IPS-11a (cell line): ENCODE measurements around the gene MFSD1.

Experiments used
- H3K4me3 ChIP-seq: one replicate; pipeline ENCODE4 v1.5.1; 2013; ENCODE audit warnings: low read depth, low read length, control low read depth

Gene MFSD1

GRCh38 chr3:158801696-158802408, at the start of gene MFSD1:
TSS of gene MFSD1 (plus strand) at chr3:158802054. CDS start at chr3:158802153, 99 bp downstream.
- peak within 1 kb of the TSS; percentile 84 for H3K4me3 ChIP-seq

GRCh38 chr3:158753854-158754253, 48.0 kb upstream of the MFSD1 start:
- H3K4me3 ChIP-seq: no peak overlapping the region

- no peak overlapping the region for H3K4me3 ChIP-seq
Observed at GRCh38 chr3:158755421-158755820, 46.4 kb upstream of the MFSD1 start.

- H3K4me3 ChIP-seq: no peak overlapping the region
Observed at GRCh38 chr3:158761350-158761749, 40.5 kb upstream of the MFSD1 start.

- H3K4me3 ChIP-seq: no peak overlapping the region
Observed at GRCh38 chr3:158762701-158763100, 39.2 kb upstream of the MFSD1 start.

GRCh38 chr3:158763421-158763820, 38.4 kb upstream of the MFSD1 start:
- no peak overlapping the region for H3K4me3 ChIP-seq

- no peak overlapping the region for H3K4me3 ChIP-seq
Observed at GRCh38 chr3:158765518-158766205, 36.2 kb upstream of the MFSD1 start.

GRCh38 chr3:158766364-158766763, 35.5 kb upstream of the MFSD1 start:
- no peak overlapping the region for H3K4me3 ChIP-seq

GRCh38 chr3:158768361-158768787, 33.5 kb upstream of the MFSD1 start:
- no peak overlapping the region for H3K4me3 ChIP-seq

GRCh38 chr3:158768881-158769543, 32.8 kb upstream of the MFSD1 start:
- H3K4me3 ChIP-seq: no peak overlapping the region

GRCh38 chr3:158769549-158769948, 32.3 kb upstream of the MFSD1 start:
- no peak overlapping the region for H3K4me3 ChIP-seq

GRCh38 chr3:158769952-158770740, 31.7 kb upstream of the MFSD1 start:
- H3K4me3 ChIP-seq: no peak overlapping the region

GRCh38 chr3:158770741-158771350, 31.0 kb upstream of the MFSD1 start:
- no peak overlapping the region for H3K4me3 ChIP-seq

GRCh38 chr3:158771577-158771976, 30.3 kb upstream of the MFSD1 start:
- no peak overlapping the region for H3K4me3 ChIP-seq

GRCh38 chr3:158771982-158772381, 29.9 kb upstream of the MFSD1 start:
- H3K4me3 ChIP-seq: no peak overlapping the region

GRCh38 chr3:158773166-158773565, 28.7 kb upstream of the MFSD1 start:
- H3K4me3 ChIP-seq: no peak overlapping the region

GRCh38 chr3:158773845-158774830, 27.7 kb upstream of the MFSD1 start:
- H3K4me3 ChIP-seq: no peak overlapping the region

GRCh38 chr3:158774965-158775364, 26.9 kb upstream of the MFSD1 start:
- H3K4me3 ChIP-seq: no peak overlapping the region
